Sigmoid colon (tissue), 3 donors: ENCODE data around the gene PXN.

Experiments
- POLR2A ChIP-seq, 2 donors: fragments of 450-650 bp; IDR thresholded peaks; one replicate each; pipeline ENCODE4 v1.6.1; 2016; ENCODE audit warnings: antibody characterized with exemption in 2 of 2, mild to moderate bottlenecking in 2 of 2, moderate library complexity in 2 of 2
- TF ChIP-seq, protein P1 (sequence below), 4 experiments: fragments of 450-650 bp in 3 of 4; fragments of 200-600 bp in 1 of 4; IDR thresholded peaks; one replicate each; pipeline ENCODE4 v1.5.1; 2016 to 2019; ENCODE audit warnings: antibody characterized with exemption in 4 of 4, mild to moderate bottlenecking in 3 of 4, moderate library complexity in 2 of 4

DNA sequence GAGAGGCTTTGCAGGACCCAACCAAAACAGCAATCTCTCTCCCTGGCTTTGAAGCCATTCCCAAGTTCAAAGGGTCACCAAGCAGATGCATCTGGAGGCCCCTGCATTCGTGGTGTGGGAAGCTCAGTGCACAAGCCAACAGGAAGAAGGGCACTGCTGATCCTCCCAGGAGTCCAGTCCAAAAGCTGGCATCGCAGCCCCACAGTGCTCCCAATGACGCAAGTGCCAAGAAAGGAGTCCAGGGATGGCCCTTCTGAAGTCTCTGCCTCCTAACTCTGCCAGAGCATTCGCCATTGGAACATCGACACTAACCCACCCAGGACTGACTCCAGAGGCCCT lies 25.1 kb downstream of the PXN start:
- TF ChIP-seq, protein P1, sequence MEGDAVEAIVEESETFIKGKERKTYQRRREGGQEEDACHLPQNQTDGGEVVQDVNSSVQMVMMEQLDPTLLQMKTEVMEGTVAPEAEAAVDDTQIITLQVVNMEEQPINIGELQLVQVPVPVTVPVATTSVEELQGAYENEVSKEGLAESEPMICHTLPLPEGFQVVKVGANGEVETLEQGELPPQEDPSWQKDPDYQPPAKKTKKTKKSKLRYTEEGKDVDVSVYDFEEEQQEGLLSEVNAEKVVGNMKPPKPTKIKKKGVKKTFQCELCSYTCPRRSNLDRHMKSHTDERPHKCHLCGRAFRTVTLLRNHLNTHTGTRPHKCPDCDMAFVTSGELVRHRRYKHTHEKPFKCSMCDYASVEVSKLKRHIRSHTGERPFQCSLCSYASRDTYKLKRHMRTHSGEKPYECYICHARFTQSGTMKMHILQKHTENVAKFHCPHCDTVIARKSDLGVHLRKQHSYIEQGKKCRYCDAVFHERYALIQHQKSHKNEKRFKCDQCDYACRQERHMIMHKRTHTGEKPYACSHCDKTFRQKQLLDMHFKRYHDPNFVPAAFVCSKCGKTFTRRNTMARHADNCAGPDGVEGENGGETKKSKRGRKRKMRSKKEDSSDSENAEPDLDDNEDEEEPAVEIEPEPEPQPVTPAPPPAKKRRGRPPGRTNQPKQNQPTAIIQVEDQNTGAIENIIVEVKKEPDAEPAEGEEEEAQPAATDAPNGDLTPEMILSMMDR (IDR thresholded peaks at IDR 0.05): no peak
- TF ChIP-seq POLR2A (IDR thresholded peaks at IDR 0.05): no peak
